ENCODE data around the gene MBNL2.

GRCh38 chr13:97334690-97335089 lies 112.6 kb downstream of the MBNL2 start:
- TF ChIP-seq, protein P1, sequence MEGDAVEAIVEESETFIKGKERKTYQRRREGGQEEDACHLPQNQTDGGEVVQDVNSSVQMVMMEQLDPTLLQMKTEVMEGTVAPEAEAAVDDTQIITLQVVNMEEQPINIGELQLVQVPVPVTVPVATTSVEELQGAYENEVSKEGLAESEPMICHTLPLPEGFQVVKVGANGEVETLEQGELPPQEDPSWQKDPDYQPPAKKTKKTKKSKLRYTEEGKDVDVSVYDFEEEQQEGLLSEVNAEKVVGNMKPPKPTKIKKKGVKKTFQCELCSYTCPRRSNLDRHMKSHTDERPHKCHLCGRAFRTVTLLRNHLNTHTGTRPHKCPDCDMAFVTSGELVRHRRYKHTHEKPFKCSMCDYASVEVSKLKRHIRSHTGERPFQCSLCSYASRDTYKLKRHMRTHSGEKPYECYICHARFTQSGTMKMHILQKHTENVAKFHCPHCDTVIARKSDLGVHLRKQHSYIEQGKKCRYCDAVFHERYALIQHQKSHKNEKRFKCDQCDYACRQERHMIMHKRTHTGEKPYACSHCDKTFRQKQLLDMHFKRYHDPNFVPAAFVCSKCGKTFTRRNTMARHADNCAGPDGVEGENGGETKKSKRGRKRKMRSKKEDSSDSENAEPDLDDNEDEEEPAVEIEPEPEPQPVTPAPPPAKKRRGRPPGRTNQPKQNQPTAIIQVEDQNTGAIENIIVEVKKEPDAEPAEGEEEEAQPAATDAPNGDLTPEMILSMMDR (conservative IDR thresholded peaks at IDR 0.05; ENCODE audit: low read depth, low read length) = no peak
- TF ChIP-seq EZH2phosphoT487 (IDR thresholded peaks at IDR 0.05; ENCODE audit: borderline replicate concordance, low read length) (no peak), EZH2 (IDR thresholded peaks at IDR 0.05; ENCODE audit: low read length, unreplicated experiment) (no peak)

Data from PC-3 (cell line).